HepG2 (cell line): ENCODE data around the gene HDGFL3. TPM values are rescaled to one million over a fixed set of nuclear protein-coding genes. Genes with fewer than 3 reads are reported as not detected.

Experiments used
- ATAC-seq: fragments of 200-7000 bp; cut with Tn5 transposase; 3 replicates; pipeline ENCODE4 v1.9.1; 2020; ENCODE audit warnings: mild to moderate bottlenecking, moderate library complexity
- BruUV-seq: library from RNA; stranded (reverse); fragments of 400-500 nt; replicated peaks from 2 replicates; lab custom pipeline; 2021; lab: Mats Ljungman, UMichigan
- CTCF ChIA-PET: fragments of 300-600 bp; formaldehyde crosslinking; extraction: SDS; loops from one replicate; lab custom pipeline; 2021; ENCODE audit warnings: low total read pairs, inconsistent platforms, low intra/inter-chr PET ratio; lab: Yijun Ruan, JAX
- POLR2A ChIA-PET: fragments of 350-600 bp; sonication (Branson Sonifier 250); formaldehyde crosslinking; loops from one replicate; lab custom pipeline; 2020; ENCODE audit warnings: antibody characterized with exemption, inconsistent platforms; lab: Yijun Ruan, JAX
- DNase-seq: peaks from one replicate; pipeline ENCODE4 v3.0.0-alpha.2; 2015; ENCODE audit warnings: low spot score
- FAIRE-seq: peaks from 3 replicates; lab custom pipeline; 2011; peaks lifted over from hg19 to GRCh38; lab: Jason Lieb, UNC
- H2AFZ ChIP-seq: one replicate; pipeline ENCODE4 v1.6.1; 2011; ENCODE audit warnings: low read length, inconsistent platforms
- H3K27ac ChIP-seq: fragments of 300-600 bp; 3 replicates; pipeline ENCODE4 v1.8.0; 2011; ENCODE audit warnings: mixed run types, mild to moderate bottlenecking, mixed read lengths, low read length, inconsistent platforms; ENCODE audit not compliant: insufficient read depth; ENCODE audit errors: extremely low read length
- H3K27me3 ChIP-seq, 2 experiments: fragments of 200-600 bp in 1 of 2; 2 replicates in 1 of 2; 3 replicates in 1 of 2; pipeline versions ENCODE4 v1.6.0 to v1.8.0; 2011; ENCODE audit warnings: low read length in 2 of 2, mild to moderate bottlenecking in 2 of 2, moderate library complexity in 2 of 2, inconsistent platforms in 1 of 2; ENCODE audit not compliant: insufficient read depth in 2 of 2, control insufficient read depth in 1 of 2
- H3K36me3 ChIP-seq, 2 experiments: fragments of 200-600 bp in 1 of 2; replicated peaks in 1 of 2; 2 replicates in 1 of 2; 3 replicates in 1 of 2; pipeline versions ENCODE4 v1.5.1 to v1.8.0; 2011; ENCODE audit warnings: low read length in 2 of 2, inconsistent platforms in 1 of 2; ENCODE audit not compliant: insufficient read depth in 2 of 2, control insufficient read depth in 1 of 2
- H3K4me1 ChIP-seq: 2 replicates; pipeline ENCODE4 v1.5.1; 2012; ENCODE audit warnings: low read length, inconsistent platforms; ENCODE audit not compliant: insufficient read depth
- H3K4me2 ChIP-seq: 2 replicates; pipeline ENCODE4 v1.6.0; 2011; ENCODE audit warnings: low read depth, low read length, inconsistent platforms
- H3K4me3 ChIP-seq, 3 experiments: fragments of 200-600 bp in 1 of 3; sonication (generic), shearing (Covaris generic) in 1 of 3; replicated peaks in 1 of 3; 2 replicates each; pipeline ENCODE4 v1.5.1; 2011 to 2016; ENCODE audit warnings: low read length in 3 of 3, inconsistent platforms in 2 of 3, low read depth in 2 of 3, mild to moderate bottlenecking in 2 of 3, control low read depth in 1 of 3, mixed read lengths in 1 of 3; ENCODE audit not compliant: insufficient read depth in 1 of 3
- H3K79me2 ChIP-seq: one replicate; pipeline ENCODE4 v1.6.1; 2011; ENCODE audit warnings: low read length, inconsistent platforms; ENCODE audit not compliant: insufficient read depth
- H3K9ac ChIP-seq: 2 replicates; pipeline ENCODE4 v1.6.0; 2011; ENCODE audit warnings: mild to moderate bottlenecking, low read depth, low read length, inconsistent platforms; ENCODE audit not compliant: insufficient read depth
- H3K9me3 ChIP-seq: 2 replicates; pipeline ENCODE4 v1.5.1; 2012; ENCODE audit warnings: mild to moderate bottlenecking, low read length
- H4K20me1 ChIP-seq: 2 replicates; pipeline ENCODE4 v1.6.0; 2011; ENCODE audit warnings: inconsistent platforms, mild to moderate bottlenecking, low read length, moderate library complexity; ENCODE audit not compliant: insufficient read depth
- MTA1 ChIP-seq: sonication (generic); formaldehyde crosslinking; IDR thresholded peaks from 2 replicates; pipeline ENCODE4 v1.4.0; 2020; ENCODE audit warnings: missing genetic modification reagents, mild to moderate bottlenecking, borderline replicate concordance
- NFIB ChIP-seq: sonication (generic); formaldehyde crosslinking; IDR thresholded peaks from 2 replicates; pipeline ENCODE4 v1.9.0; 2021; ENCODE audit warnings: missing genetic modification reagents, mild to moderate bottlenecking, borderline replicate concordance
- NR2F6 ChIP-seq, 2 experiments: IDR thresholded peaks; 2 replicates each; pipeline ENCODE4 v1.6.1; 2016; ENCODE audit warnings: antibody characterized with exemption in 1 of 2, mild to moderate bottlenecking in 1 of 2
- PRMT3 ChIP-seq: sonication (generic); formaldehyde crosslinking; IDR thresholded peaks from 2 replicates; pipeline ENCODE4 v1.8.1; 2022; ENCODE audit warnings: low read depth, mild to moderate bottlenecking, moderate library complexity, missing genetic modification reagents, borderline replicate concordance
- ZBTB3 ChIP-seq: sonication (generic); formaldehyde crosslinking; IDR thresholded peaks from 2 replicates; pipeline ENCODE4 v1.4.0; 2020; ENCODE audit warnings: low read depth, mild to moderate bottlenecking, moderate library complexity, missing genetic modification reagents, borderline replicate concordance
- ZBTB42 ChIP-seq: sonication (generic); formaldehyde crosslinking; IDR thresholded peaks from 2 replicates; pipeline ENCODE4 v1.5.0; 2020; ENCODE audit warnings: mild to moderate bottlenecking, missing genetic modification reagents
- ZEB1 ChIP-seq: IDR thresholded peaks from 2 replicates; pipeline ENCODE4 v1.6.1; 2012; ENCODE audit warnings: mild to moderate bottlenecking, low read depth, inconsistent platforms; ENCODE audit not compliant: insufficient replicate concordance
- ZNF547 ChIP-seq: sonication (generic); formaldehyde crosslinking; IDR thresholded peaks from 2 replicates; pipeline ENCODE4 v1.5.1; 2020; ENCODE audit warnings: mild to moderate bottlenecking, missing genetic modification reagents
- WGBS: methylation state at CpG from one replicate; pipeline ENCODE4 v1.1.6; 2017; ENCODE audit warnings: low lambda C conversion rate; 5-methylcytosine and 5-hydroxymethylcytosine counted together
- in situ Hi-C: cut with HindIII; loops from 2 replicates; pipeline ENCODE4 v1.10.0; 2017; ENCODE audit warnings: low pct_unique_long_range_greater_than_20kb; ENCODE audit not compliant: extremely low pct_ligation_motif_present
- intact Hi-C: fragments of 100-400 bp; cut with micrococcal nuclease; formaldehyde crosslinking; loops from one replicate; pipeline ENCODE4 v1.10.0; 2022; ENCODE audit not compliant: unreplicated experiment
- polyA plus RNA-seq, 8 experiments: library from polyadenylated mRNA; depleted of rRNA in 3 of 8; stranded (reverse) in 7 of 8; unstranded in 1 of 8; fragments of >200 nt; fragmentation: Illumina TruSeq in 4 of 8; extraction: Trizol in 4 of 8; gene quantifications; 2 replicates each; pipeline versions ENCODE4 v1.2.1 to v1.2.3, GENCODE V29; 2011 to 2016; ENCODE audit warnings: low read depth in 4 of 8, missing spikeins in 1 of 8, mixed read lengths in 1 of 8; ENCODE audit not compliant: insufficient read depth in 1 of 8
- total RNA-seq, 5 experiments: library from RNA; depleted of rRNA; stranded (reverse); fragments of >200 nt; fragmentation: Illumina TruSeq; extraction: Trizol; gene quantifications; 2 replicates each; pipeline ENCODE4 v1.2.3, GENCODE V29; 2016; ENCODE audit warnings: low read depth in 1 of 5
- TF ChIP-seq, protein P1 (sequence below): sonication (generic); formaldehyde crosslinking; IDR thresholded peaks from 2 replicates; pipeline ENCODE4 v1.4.0; 2020; ENCODE audit warnings: missing genetic modification reagents, borderline replicate concordance
- TF ChIP-seq, protein P2 (sequence below): sonication (generic); formaldehyde crosslinking; IDR thresholded peaks from 2 replicates; pipeline ENCODE4 v1.4.0; 2020; ENCODE audit warnings: missing genetic modification reagents
- TF ChIP-seq, protein P3 (sequence below): IDR thresholded peaks from 2 replicates; pipeline ENCODE4 v1.6.1; 2016; ENCODE audit warnings: low read depth, control low read depth

HDGFL3 gene
- total and polyA plus RNA-seq, 2 of the 13 experiments (the other 11 are each of a cell fraction or from before 2014, with no cell fraction given), result 0.07 to 0.09 TPM

DNA sequence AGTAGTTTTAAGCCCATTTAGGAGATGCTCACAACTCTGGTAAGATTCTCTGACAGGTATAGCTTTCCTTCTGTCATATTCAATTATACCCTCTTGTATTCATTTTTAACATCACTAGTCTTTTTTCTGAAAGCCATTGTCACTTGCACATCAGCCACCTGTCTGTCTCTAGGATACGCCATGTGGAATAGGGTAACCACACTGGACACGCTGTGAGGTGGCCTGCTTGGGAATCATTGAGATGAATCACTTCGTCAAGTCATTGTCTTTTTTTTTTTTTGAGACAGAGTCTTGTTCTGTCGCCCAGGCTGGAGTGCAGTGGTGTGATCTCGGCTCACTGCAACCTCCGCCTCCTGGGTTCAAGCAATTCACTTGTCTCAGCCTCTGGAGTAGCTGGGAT is 92.8 kb downstream of the HDGFL3 start:
- in situ Hi-C loops (no loop called here), intact Hi-C loops (no loop called here)
- peaks cover 2 to 47% of the 10 kb centered on the region in 2 experiments; a peak in 3 of 5 replicates for H3K27me3 ChIP-seq
- DNase-seq (no peak), ATAC-seq (no peak), FAIRE-seq (no peak)
- no peak for TF ChIP-seq MTA1 (CRISPR knock-in tag)
- TF ChIP-seq ZBTB3, result no peak
- no peak for TF ChIP-seq ZNF547 (CRISPR knock-in tag)
- no peak for TF ChIP-seq NFIB (CRISPR knock-in tag)
- TF ChIP-seq NR2F6 (IDR thresholded peaks at IDR 0.05), result no peak
- no peak for TF ChIP-seq NR2F6 (CRISPR knock-in tag; IDR thresholded peaks at IDR 0.05)
- no peak for TF ChIP-seq PRMT3 (CRISPR knock-in tag)
- TF ChIP-seq, protein P1, sequence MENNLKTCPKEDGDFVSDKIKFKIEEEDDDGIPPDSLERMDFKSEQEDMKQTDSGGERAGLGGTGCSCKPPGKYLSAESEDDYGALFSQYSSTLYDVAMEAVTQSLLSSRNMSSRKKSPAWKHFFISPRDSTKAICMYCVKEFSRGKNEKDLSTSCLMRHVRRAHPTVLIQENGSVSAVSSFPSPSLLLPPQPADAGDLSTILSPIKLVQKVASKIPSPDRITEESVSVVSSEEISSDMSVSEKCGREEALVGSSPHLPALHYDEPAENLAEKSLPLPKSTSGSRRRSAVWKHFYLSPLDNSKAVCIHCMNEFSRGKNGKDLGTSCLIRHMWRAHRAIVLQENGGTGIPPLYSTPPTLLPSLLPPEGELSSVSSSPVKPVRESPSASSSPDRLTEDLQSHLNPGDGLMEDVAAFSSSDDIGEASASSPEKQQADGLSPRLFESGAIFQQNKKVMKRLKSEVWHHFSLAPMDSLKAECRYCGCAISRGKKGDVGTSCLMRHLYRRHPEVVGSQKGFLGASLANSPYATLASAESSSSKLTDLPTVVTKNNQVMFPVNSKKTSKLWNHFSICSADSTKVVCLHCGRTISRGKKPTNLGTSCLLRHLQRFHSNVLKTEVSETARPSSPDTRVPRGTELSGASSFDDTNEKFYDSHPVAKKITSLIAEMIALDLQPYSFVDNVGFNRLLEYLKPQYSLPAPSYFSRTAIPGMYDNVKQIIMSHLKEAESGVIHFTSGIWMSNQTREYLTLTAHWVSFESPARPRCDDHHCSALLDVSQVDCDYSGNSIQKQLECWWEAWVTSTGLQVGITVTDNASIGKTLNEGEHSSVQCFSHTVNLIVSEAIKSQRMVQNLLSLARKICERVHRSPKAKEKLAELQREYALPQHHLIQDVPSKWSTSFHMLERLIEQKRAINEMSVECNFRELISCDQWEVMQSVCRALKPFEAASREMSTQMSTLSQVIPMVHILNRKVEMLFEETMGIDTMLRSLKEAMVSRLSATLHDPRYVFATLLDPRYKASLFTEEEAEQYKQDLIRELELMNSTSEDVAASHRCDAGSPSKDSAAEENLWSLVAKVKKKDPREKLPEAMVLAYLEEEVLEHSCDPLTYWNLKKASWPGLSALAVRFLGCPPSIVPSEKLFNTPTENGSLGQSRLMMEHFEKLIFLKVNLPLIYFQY (CRISPR knock-in tag), result no peak
- TF ChIP-seq, protein P2, sequence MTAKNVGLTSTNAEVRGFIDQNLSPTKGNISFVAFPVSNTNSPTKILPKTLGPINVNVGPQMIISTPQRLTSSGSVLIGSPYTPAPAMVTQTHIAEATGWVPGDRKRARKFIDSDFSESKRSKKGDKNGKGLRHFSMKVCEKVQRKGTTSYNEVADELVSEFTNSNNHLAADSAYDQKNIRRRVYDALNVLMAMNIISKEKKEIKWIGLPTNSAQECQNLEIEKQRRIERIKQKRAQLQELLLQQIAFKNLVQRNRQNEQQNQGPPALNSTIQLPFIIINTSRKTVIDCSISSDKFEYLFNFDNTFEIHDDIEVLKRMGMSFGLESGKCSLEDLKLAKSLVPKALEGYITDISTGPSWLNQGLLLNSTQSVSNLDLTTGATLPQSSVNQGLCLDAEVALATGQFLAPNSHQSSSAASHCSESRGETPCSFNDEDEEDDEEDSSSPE (CRISPR knock-in tag), result no peak
- no peak for TF ChIP-seq ZBTB42 (CRISPR knock-in tag)
- TF ChIP-seq, protein P3, sequence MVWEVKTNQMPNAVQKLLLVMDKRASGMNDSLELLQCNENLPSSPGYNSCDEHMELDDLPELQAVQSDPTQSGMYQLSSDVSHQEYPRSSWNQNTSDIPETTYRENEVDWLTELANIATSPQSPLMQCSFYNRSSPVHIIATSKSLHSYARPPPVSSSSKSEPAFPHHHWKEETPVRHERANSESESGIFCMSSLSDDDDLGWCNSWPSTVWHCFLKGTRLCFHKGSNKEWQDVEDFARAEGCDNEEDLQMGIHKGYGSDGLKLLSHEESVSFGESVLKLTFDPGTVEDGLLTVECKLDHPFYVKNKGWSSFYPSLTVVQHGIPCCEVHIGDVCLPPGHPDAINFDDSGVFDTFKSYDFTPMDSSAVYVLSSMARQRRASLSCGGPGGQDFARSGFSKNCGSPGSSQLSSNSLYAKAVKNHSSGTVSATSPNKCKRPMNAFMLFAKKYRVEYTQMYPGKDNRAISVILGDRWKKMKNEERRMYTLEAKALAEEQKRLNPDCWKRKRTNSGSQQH (CRISPR knock-in tag), result no peak
- no peak for TF ChIP-seq ZEB1
- H2AFZ ChIP-seq, result no peak overlapping the region
- no peaks in the 10 kb centered on the region for H3K4me1 ChIP-seq
- H3K9me3 ChIP-seq, result no peaks in the 10 kb centered on the region
- whole genome bisulfite sequencing, result 22% methylated on average over 6 of the region's 6 CpGs
- no TSS peak for BruUV-seq
- no peaks in the 10 kb centered on the region for H3K79me2 ChIP-seq
- H3K9ac ChIP-seq, result no peak overlapping the region
- H3K4me3 ChIP-seq, result no peak overlapping the region
- POLR2A ChIA-PET, result no interaction called here
- H3K4me2 ChIP-seq, result no peak overlapping the region
- no peaks in the 10 kb centered on the region for H4K20me1 ChIP-seq
- CTCF ChIA-PET, result no interaction called here
- H3K27ac ChIP-seq, result no peak overlapping the region
- no peaks in the 10 kb centered on the region for H3K36me3 ChIP-seq
